GM12878 (cell line): ENCODE data around the gene SLC6A2. TPM values are rescaled to one million over a fixed set of nuclear protein-coding genes. Genes with fewer than 3 reads are reported as not detected.

ENCODE experiments used
- ATAC-seq: fragments of 200-7000 bp; cut with Tn5 transposase; 3 replicates; pipeline ENCODE4 v1.9.1; 2020; ENCODE audit warnings: mild to moderate bottlenecking, moderate library complexity
- BruUV-seq: library from RNA; stranded (reverse); fragments of 400-500 nt; replicated peaks from 2 replicates; lab custom pipeline; 2021; lab: Mats Ljungman, UMichigan
- CTCF ChIA-PET: fragments of 300-600 bp; sonication (Branson Sonifier 250); formaldehyde crosslinking; extraction: SDS; loops from one replicate; lab custom pipeline; 2021; ENCODE audit warnings: inconsistent platforms; lab: Yijun Ruan, JAX
- POLR2A ChIA-PET: fragments of 350-600 bp; formaldehyde crosslinking; extraction: SDS; loops from one replicate; lab custom pipeline; 2021; ENCODE audit warnings: inconsistent platforms; lab: Charles Lee
- RAD21 ChIA-PET: fragments of 300-600 bp; sonication (Branson Sonifier 250); formaldehyde crosslinking; loops from one replicate; lab custom pipeline; 2023; ENCODE audit warnings: antibody characterized with exemption; ENCODE audit not compliant: unreplicated experiment; lab: Charles Lee
- SMC1A ChIA-PET: fragments of 300-600 bp; sonication (Branson Sonifier 250); formaldehyde crosslinking; loops from one replicate; lab custom pipeline; 2023; ENCODE audit not compliant: unreplicated experiment, uncharacterized antibody; lab: Charles Lee
- DNase-seq: peaks from one replicate; pipeline ENCODE4 v3.0.0-alpha.2; 2011; ENCODE audit warnings: low read depth, low spot score
- FAIRE-seq: peaks from 3 replicates; lab custom pipeline; 2011; peaks lifted over from hg19 to GRCh38; lab: Jason Lieb, UNC
- H2AFZ ChIP-seq: 2 replicates; pipeline ENCODE4 v1.6.0; 2011; ENCODE audit warnings: low read depth, low read length, control low read depth; ENCODE audit not compliant: control insufficient read depth
- H3K27ac ChIP-seq: 2 replicates; pipeline ENCODE4 v1.5.1; 2011; ENCODE audit warnings: control low read depth; ENCODE audit not compliant: control insufficient read depth, insufficient read depth
- H3K27me3 ChIP-seq, 2 experiments: replicated peaks in 1 of 2; 2 replicates each; pipeline versions ENCODE4 v1.6.0 to v1.6.1; 2011; ENCODE audit warnings: low read length in 1 of 2; ENCODE audit not compliant: control insufficient read depth in 2 of 2, insufficient read depth in 2 of 2
- H3K36me3 ChIP-seq, 2 experiments: 2 replicates each; pipeline ENCODE4 v1.5.1; 2011; ENCODE audit warnings: low read length in 1 of 2; ENCODE audit not compliant: control insufficient read depth in 2 of 2, insufficient read depth in 2 of 2
- H3K4me1 ChIP-seq: 2 replicates; pipeline ENCODE4 v1.6.1; 2011; ENCODE audit warnings: mild to moderate bottlenecking, low read length, moderate library complexity, mixed read lengths; ENCODE audit not compliant: control insufficient read depth, insufficient read depth
- H3K4me2 ChIP-seq: 2 replicates; pipeline ENCODE4 v1.6.0; 2011; ENCODE audit warnings: control low read depth; ENCODE audit not compliant: control insufficient read depth, insufficient read depth
- H3K4me3 ChIP-seq: fragments of 200-600 bp; sonication (generic); 2 replicates; pipeline ENCODE4 v1.5.1; 2016
- H3K79me2 ChIP-seq: 2 replicates; pipeline ENCODE4 v1.6.0; 2011; ENCODE audit warnings: low read length; ENCODE audit not compliant: control insufficient read depth, insufficient read depth
- H3K9ac ChIP-seq: 2 replicates; pipeline ENCODE4 v1.8.0; 2011; ENCODE audit warnings: low read length, control low read depth, mixed read lengths; ENCODE audit not compliant: control insufficient read depth, insufficient read depth
- H3K9me3 ChIP-seq: replicated peaks from 3 replicates; pipeline ENCODE4 v1.5.1; 2011; ENCODE audit warnings: mild to moderate bottlenecking, low read length; ENCODE audit not compliant: control insufficient read depth, insufficient read depth
- H4K20me1 ChIP-seq: 2 replicates; pipeline ENCODE4 v1.6.0; 2011; ENCODE audit not compliant: control insufficient read depth, insufficient read depth
- BMI1 ChIP-seq: fragments of 450-650 bp; IDR thresholded peaks from 2 replicates; pipeline ENCODE4 v1.6.1; 2016; ENCODE audit warnings: mild to moderate bottlenecking, moderate library complexity, borderline replicate concordance
- EGR1 ChIP-seq, 2 experiments: IDR thresholded peaks; 1 replicate in 1 of 2; 2 replicates in 1 of 2; pipeline ENCODE4 v1.6.1; 2011 to 2012; ENCODE audit warnings: low read depth in 2 of 2, low read length in 2 of 2, borderline replicate concordance in 1 of 2, mild to moderate bottlenecking in 1 of 2, moderate library complexity in 1 of 2
- FOXK2 ChIP-seq: fragments of 450-650 bp; IDR thresholded peaks from 2 replicates; pipeline ENCODE4 v1.6.1; 2017; ENCODE audit warnings: mild to moderate bottlenecking, moderate library complexity
- JUND ChIP-seq: IDR thresholded peaks from 2 replicates; pipeline ENCODE4 v1.6.1; 2012; ENCODE audit warnings: low read depth, mild to moderate bottlenecking, low read length, improper control_type of control experiment, moderate library complexity
- LARP7 ChIP-seq: fragments of 450-650 bp; IDR thresholded peaks from 2 replicates; pipeline ENCODE4 v1.6.1; 2017; ENCODE audit warnings: mild to moderate bottlenecking
- NFXL1 ChIP-seq: fragments of 450-650 bp; IDR thresholded peaks from 2 replicates; pipeline ENCODE4 v1.6.1; 2017; ENCODE audit warnings: antibody characterized with exemption, mild to moderate bottlenecking, borderline replicate concordance
- NR2F1 ChIP-seq: fragments of 450-650 bp; conservative IDR thresholded peaks from 2 replicates; pipeline ENCODE4 v1.6.1; 2017; ENCODE audit warnings: mild to moderate bottlenecking
- ZNF207 ChIP-seq: fragments of 450-650 bp; IDR thresholded peaks from 2 replicates; pipeline ENCODE4 v1.6.1; 2014; ENCODE audit warnings: antibody characterized with exemption, mild to moderate bottlenecking, borderline replicate concordance
- ZNF274 ChIP-seq: IDR thresholded peaks from one replicate; pipeline ENCODE4 v1.8.0; 2011; ENCODE audit not compliant: insufficient read length, insufficient read depth
- WGBS: methylation state at CpG from one replicate; pipeline ENCODE4 v1.1.6; 2016; ENCODE audit warnings: low lambda C conversion rate; ENCODE audit not compliant: insufficient replicate concordance, insufficient coverage; ENCODE audit errors: missing lambda C conversion rate; 5-methylcytosine and 5-hydroxymethylcytosine counted together
- in situ Hi-C: fragments of 300-500 bp; cut with MboI; formaldehyde crosslinking; loops from 9 replicates; pipeline ENCODE4 v1.14.3; 2018; ENCODE audit warnings: mixed read lengths
- intact Hi-C: fragments of 100-400 bp; cut with micrococcal nuclease; formaldehyde crosslinking; loops from one replicate; pipeline ENCODE4 v1.14.2; 2022; ENCODE audit not compliant: unreplicated experiment
- polyA plus RNA-seq, 11 experiments: library from polyadenylated mRNA; depleted of rRNA in 4 of 11; unstranded in 6 of 11; stranded (reverse) in 5 of 11; fragments of >200 nt; fragmentation: Nextera tagmentation in 4 of 11; fragmentation: Illumina TruSeq in 1 of 11; extraction: Ambion mirVana in 4 of 11; extraction: Trizol in 1 of 11; gene quantifications; 1 replicate in 1 of 11; 2 replicates in 10 of 11; pipeline versions ENCODE4 v1.2.1 to v1.2.3, GENCODE V29; 2011 to 2016; ENCODE audit warnings: inconsistent platforms in 2 of 11, missing spikeins in 2 of 11, low read depth in 1 of 11
- total RNA-seq, 4 experiments: library from RNA; depleted of rRNA in 3 of 4; stranded (reverse); fragments of >200 nt in 3 of 4; fragmentation: Illumina TruSeq in 1 of 4; extraction: Trizol in 1 of 4; gene quantifications; 2 replicates each; pipeline versions ENCODE4 v1.2.1 to v1.2.3, GENCODE V29; 2013 to 2021
- TF ChIP-seq, protein P1 (sequence below): IDR thresholded peaks from 2 replicates; pipeline ENCODE4 v1.6.1; 2011; ENCODE audit warnings: low read depth, low read length, improper control_type of control experiment, borderline replicate concordance
- TF ChIP-seq, protein P2 (sequence below): fragments of 450-650 bp; IDR thresholded peaks from 2 replicates; pipeline ENCODE4 v1.6.1; 2017; ENCODE audit warnings: mild to moderate bottlenecking
- TF ChIP-seq, protein P3 (sequence below): IDR thresholded peaks from 2 replicates; pipeline ENCODE4 v1.6.1; 2011; ENCODE audit warnings: low read depth, mild to moderate bottlenecking, low read length, moderate library complexity, borderline replicate concordance; ENCODE audit errors: extremely low read depth
- TF ChIP-seq, protein P4 (sequence below): fragments of 450-650 bp; IDR thresholded peaks from 2 replicates; pipeline ENCODE4 v1.6.1; 2017; ENCODE audit warnings: borderline replicate concordance

SLC6A2 gene
- total and polyA plus RNA-seq, 10 of the 15 experiments (the other 5 are each of a cell fraction or from before 2014, with no cell fraction given): not detected

DNA sequence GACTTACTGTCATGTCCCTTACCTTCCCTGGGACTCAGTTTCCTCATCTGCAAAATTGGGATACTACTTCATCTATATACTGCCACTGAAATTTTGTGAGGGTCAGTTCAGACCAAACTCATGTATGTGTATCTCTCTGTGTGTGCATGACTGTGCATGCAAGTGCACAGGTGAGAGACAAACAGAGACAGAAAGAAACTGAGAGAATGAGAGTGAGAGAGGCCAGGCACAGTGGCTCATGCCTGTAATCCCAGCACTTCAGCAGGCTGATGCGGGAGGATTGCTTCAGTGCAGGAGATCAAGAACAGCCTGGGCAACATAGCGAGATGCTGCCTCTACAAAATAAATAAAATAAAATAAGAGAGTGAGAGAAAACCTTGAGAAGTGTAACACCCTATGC lies 32.1 kb upstream of the SLC6A2 start:
- in situ Hi-C loops (no loop called here), intact Hi-C loops (no loop called here)
- TF ChIP-seq BMI1 (no peak), NFXL1 (no peak)
- TF ChIP-seq, protein P1, sequence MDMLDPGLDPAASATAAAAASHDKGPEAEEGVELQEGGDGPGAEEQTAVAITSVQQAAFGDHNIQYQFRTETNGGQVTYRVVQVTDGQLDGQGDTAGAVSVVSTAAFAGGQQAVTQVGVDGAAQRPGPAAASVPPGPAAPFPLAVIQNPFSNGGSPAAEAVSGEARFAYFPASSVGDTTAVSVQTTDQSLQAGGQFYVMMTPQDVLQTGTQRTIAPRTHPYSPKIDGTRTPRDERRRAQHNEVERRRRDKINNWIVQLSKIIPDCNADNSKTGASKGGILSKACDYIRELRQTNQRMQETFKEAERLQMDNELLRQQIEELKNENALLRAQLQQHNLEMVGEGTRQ: no peak
- ChIA-PET RAD21 (no interaction called here), POLR2A (no interaction called here), SMC1A (interaction anchor here (1.3 kb wide), 1 partner anchor 10 kb away, joined by 5 read pairs; no protein-coding TSS in a partner anchor), CTCF (interaction anchor here (0.7 kb wide), 1 partner anchor 150 kb away, joined by 3 read pairs; no protein-coding TSS in a partner anchor)
- 22% methylated on average over 2 of the region's 2 CpGs for WGBS
- FAIRE-seq: no peak
- Histone ChIP-seq H3K4me3 (no peak overlapping the region), H3K79me2 (no peaks in the 10 kb centered on the region), H3K4me2 (no peak overlapping the region), H3K9me3 (no peaks in the 10 kb centered on the region), H3K36me3 (no peaks in the 10 kb centered on the region), H3K27ac (no peak overlapping the region), H3K4me1 (no peaks in the 10 kb centered on the region), H3K9ac (no peak overlapping the region), H4K20me1 (no peaks in the 10 kb centered on the region), H2AFZ (no peak overlapping the region), H3K27me3 (no peaks in the 10 kb centered on the region)
- BruUV-seq: no TSS peak
- DNase-seq: no peak
- no peak for ATAC-seq

DNA sequence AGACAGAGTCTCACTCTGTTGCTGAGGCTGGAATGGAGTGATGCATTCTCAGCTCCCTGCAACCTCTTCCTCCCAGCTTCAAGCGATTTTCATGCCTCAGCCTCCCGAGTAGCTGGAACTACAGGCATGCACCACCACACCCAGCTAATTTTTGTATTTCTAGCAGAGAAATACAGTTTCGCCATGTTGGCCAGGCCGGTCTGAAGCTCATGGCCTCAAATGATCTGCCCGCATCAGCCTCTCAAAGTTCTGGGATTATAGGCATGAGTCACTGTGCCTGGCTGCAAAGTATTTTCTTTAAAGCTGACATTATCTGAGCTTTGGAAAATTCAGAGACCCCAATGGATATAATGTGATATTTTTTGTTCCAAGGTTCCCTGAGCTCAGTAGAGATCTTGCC lies 31.1 kb upstream of the SLC6A2 start:
- ChIA-PET SMC1A (no interaction called here), CTCF (interaction anchor here (0.6 kb wide), 1 partner anchor 449 kb away, joined by 3 read pairs; no protein-coding TSS in a partner anchor), POLR2A (no interaction called here), RAD21 (no interaction called here)
- BruUV-seq: no TSS peak
- Histone ChIP-seq H3K27ac (no peak overlapping the region), H3K4me3 (no peak overlapping the region), H3K9ac (no peak overlapping the region), H3K79me2 (no peaks in the 10 kb centered on the region), H4K20me1 (no peaks in the 10 kb centered on the region), H3K4me2 (no peak overlapping the region), H3K4me1 (no peaks in the 10 kb centered on the region), H2AFZ (no peak overlapping the region), H3K27me3 (no peaks in the 10 kb centered on the region), H3K36me3 (no peaks in the 10 kb centered on the region), H3K9me3 (no peaks in the 10 kb centered on the region)
- TF ChIP-seq JUND: no peak
- no peak for TF ChIP-seq ZNF207
- TF ChIP-seq EGR1 (IDR thresholded peaks at IDR 0.05; ENCODE audit: borderline replicate concordance in 1 of 2, low read depth in 2 of 2, low read length in 2 of 2): no peak
- TF ChIP-seq LARP7: no peak
- TF ChIP-seq, protein P2, sequence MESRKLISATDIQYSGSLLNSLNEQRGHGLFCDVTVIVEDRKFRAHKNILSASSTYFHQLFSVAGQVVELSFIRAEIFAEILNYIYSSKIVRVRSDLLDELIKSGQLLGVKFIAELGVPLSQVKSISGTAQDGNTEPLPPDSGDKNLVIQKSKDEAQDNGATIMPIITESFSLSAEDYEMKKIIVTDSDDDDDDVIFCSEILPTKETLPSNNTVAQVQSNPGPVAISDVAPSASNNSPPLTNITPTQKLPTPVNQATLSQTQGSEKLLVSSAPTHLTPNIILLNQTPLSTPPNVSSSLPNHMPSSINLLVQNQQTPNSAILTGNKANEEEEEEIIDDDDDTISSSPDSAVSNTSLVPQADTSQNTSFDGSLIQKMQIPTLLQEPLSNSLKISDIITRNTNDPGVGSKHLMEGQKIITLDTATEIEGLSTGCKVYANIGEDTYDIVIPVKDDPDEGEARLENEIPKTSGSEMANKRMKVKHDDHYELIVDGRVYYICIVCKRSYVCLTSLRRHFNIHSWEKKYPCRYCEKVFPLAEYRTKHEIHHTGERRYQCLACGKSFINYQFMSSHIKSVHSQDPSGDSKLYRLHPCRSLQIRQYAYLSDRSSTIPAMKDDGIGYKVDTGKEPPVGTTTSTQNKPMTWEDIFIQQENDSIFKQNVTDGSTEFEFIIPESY: no peak
- TF ChIP-seq, protein P3, sequence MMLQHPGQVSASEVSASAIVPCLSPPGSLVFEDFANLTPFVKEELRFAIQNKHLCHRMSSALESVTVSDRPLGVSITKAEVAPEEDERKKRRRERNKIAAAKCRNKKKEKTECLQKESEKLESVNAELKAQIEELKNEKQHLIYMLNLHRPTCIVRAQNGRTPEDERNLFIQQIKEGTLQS: no peak
- no peak for TF ChIP-seq FOXK2
- TF ChIP-seq, protein P4, sequence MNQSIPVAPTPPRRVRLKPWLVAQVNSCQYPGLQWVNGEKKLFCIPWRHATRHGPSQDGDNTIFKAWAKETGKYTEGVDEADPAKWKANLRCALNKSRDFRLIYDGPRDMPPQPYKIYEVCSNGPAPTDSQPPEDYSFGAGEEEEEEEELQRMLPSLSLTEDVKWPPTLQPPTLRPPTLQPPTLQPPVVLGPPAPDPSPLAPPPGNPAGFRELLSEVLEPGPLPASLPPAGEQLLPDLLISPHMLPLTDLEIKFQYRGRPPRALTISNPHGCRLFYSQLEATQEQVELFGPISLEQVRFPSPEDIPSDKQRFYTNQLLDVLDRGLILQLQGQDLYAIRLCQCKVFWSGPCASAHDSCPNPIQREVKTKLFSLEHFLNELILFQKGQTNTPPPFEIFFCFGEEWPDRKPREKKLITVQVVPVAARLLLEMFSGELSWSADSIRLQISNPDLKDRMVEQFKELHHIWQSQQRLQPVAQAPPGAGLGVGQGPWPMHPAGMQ: no peak
- no peak for TF ChIP-seq NR2F1
- no peak for TF ChIP-seq ZNF274
- intact Hi-C loops: no loop called here
- WGBS: 21% methylated on average over 5 of the region's 5 CpGs
- DNase-seq: no peak
- FAIRE-seq: no peak
- no peak for ATAC-seq
- in situ Hi-C loops: no loop called here
